ENCODE results near the gene UMPS.

- TF ChIP-seq HOXA7 (CRISPR knock-in tag; IDR thresholded peaks at IDR 0.05) (no peak), SMC3 (IDR thresholded peaks at IDR 0.05) (no peak), REST (IDR thresholded peaks at IDR 0.05) (no peak), EHMT2 (IDR thresholded peaks at IDR 0.05; ENCODE audit: low read depth) (no peak), ZFP36 (IDR thresholded peaks at IDR 0.05; ENCODE audit: borderline replicate concordance, partially characterized antibody) (no peak), POLR2A (IDR thresholded peaks at IDR 0.05; ENCODE audit: low read length) (no peak), ZSCAN20 (CRISPR knock-in tag; IDR thresholded peaks at IDR 0.05) (no peak)
- TF ChIP-seq, protein P1, sequence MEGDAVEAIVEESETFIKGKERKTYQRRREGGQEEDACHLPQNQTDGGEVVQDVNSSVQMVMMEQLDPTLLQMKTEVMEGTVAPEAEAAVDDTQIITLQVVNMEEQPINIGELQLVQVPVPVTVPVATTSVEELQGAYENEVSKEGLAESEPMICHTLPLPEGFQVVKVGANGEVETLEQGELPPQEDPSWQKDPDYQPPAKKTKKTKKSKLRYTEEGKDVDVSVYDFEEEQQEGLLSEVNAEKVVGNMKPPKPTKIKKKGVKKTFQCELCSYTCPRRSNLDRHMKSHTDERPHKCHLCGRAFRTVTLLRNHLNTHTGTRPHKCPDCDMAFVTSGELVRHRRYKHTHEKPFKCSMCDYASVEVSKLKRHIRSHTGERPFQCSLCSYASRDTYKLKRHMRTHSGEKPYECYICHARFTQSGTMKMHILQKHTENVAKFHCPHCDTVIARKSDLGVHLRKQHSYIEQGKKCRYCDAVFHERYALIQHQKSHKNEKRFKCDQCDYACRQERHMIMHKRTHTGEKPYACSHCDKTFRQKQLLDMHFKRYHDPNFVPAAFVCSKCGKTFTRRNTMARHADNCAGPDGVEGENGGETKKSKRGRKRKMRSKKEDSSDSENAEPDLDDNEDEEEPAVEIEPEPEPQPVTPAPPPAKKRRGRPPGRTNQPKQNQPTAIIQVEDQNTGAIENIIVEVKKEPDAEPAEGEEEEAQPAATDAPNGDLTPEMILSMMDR (IDR thresholded peaks at IDR 0.05) = no peak
Observed at GRCh38 chr3:124751501-124751900, 21.2 kb downstream of the UMPS start.
